ENCODE results near the gene E2F8.

E2F8 gene

DNA sequence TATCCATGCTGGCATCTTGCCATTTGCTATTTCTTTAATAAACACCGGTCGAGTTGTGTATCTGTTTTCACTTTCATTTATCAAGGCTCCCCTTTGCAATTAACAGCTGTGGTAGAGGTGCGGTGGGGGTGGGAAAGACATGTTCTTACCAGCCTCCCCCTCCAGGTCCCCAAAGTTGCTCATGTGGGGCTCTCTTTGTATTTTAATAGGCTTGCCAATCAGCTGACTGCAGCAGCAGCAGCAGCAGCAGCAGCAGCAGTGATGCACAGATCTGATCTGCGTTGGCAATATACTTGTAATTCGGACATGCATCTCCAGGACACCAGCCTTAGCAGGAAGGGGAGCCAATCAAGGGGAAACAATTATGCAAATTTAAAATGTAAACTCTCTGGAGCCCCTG, 40.3 kb upstream of the E2F8 start:
- Histone ChIP-seq H2AFZ (ENCODE audit: low read depth, low read length) (no peak overlapping the region), H3K79me2 (ENCODE audit: insufficient read depth, low read length) (no peaks in the 10 kb centered on the region), H3K4me2 (ENCODE audit: insufficient read depth, low read length) (no peak overlapping the region), H3K9me3 (ENCODE audit: insufficient read depth, low read length, severe bottlenecking) (no peaks in the 10 kb centered on the region), H4K20me1 (ENCODE audit: insufficient read depth, low read length) (no peaks in the 10 kb centered on the region), H3K27me3 (ENCODE audit: insufficient read depth, low read length, poor library complexity) (no peaks in the 10 kb centered on the region), H3K9ac (ENCODE audit: low read depth, low read length) (no peak overlapping the region), H3K4me1 (ENCODE audit: insufficient read depth, low read length) (peaks cover 3% of the 10 kb centered on the region; the same call in 1 of the 2 replicates), H3K27ac (ENCODE audit: low read length) (no peak overlapping the region), H3K36me3 (ENCODE audit: insufficient read depth, low read length) (no peaks in the 10 kb centered on the region), H3K4me3 (ENCODE audit: low read depth in 1 of 2, low read length in 2 of 2) (no peak overlapping the region)
- DNase-seq (no peak), ATAC-seq (ENCODE audit: insufficient read depth, low read depth) (no peak)
- TF ChIP-seq EZH2 (IDR thresholded peaks at IDR 0.05; ENCODE audit: borderline replicate concordance, low read depth, low read length, severe bottlenecking) = no peak
- TF ChIP-seq, protein P1, sequence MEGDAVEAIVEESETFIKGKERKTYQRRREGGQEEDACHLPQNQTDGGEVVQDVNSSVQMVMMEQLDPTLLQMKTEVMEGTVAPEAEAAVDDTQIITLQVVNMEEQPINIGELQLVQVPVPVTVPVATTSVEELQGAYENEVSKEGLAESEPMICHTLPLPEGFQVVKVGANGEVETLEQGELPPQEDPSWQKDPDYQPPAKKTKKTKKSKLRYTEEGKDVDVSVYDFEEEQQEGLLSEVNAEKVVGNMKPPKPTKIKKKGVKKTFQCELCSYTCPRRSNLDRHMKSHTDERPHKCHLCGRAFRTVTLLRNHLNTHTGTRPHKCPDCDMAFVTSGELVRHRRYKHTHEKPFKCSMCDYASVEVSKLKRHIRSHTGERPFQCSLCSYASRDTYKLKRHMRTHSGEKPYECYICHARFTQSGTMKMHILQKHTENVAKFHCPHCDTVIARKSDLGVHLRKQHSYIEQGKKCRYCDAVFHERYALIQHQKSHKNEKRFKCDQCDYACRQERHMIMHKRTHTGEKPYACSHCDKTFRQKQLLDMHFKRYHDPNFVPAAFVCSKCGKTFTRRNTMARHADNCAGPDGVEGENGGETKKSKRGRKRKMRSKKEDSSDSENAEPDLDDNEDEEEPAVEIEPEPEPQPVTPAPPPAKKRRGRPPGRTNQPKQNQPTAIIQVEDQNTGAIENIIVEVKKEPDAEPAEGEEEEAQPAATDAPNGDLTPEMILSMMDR (IDR thresholded peaks at IDR 0.05; ENCODE audit: borderline replicate concordance, extremely low read depth, low read length, poor library complexity, severe bottlenecking) = no peak

DNA sequence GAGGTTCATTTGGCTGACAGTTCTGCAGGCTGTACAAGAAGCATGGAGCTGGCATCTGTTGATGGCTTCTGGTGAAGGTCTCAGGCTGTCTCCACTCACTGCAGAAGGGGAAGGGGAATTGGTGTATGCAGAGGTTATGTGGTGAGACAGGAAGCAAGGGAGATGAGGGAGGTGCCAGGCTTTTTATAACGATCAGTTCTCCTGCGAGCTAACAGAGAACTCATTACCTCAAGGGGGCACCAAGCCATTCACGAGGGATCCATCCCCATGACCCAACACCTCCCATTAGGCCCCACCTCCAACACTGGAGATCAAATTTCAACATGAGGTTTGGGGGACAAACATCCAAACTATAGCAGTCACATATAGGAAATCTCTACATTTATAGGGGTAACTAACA, 38.7 kb upstream of the E2F8 start:
- no peak overlapping the region for H3K27ac ChIP-seq (ENCODE audit: low read length)
- no peaks in the 10 kb centered on the region for H3K9me3 ChIP-seq (ENCODE audit: insufficient read depth, low read length, severe bottlenecking)
- H3K36me3 ChIP-seq (ENCODE audit: insufficient read depth, low read length) = no peaks in the 10 kb centered on the region
- H3K4me1 ChIP-seq (ENCODE audit: insufficient read depth, low read length) = peaks cover 3% of the 10 kb centered on the region; the same call in 1 of the 2 replicates
- H4K20me1 ChIP-seq (ENCODE audit: insufficient read depth, low read length) = no peaks in the 10 kb centered on the region
- DNase-seq = no peak
- H3K9ac ChIP-seq (ENCODE audit: low read depth, low read length) = no peak overlapping the region
- H3K79me2 ChIP-seq (ENCODE audit: insufficient read depth, low read length) = no peaks in the 10 kb centered on the region
- TF ChIP-seq, protein P1 (IDR thresholded peaks at IDR 0.05; ENCODE audit: borderline replicate concordance, extremely low read depth, low read length, poor library complexity, severe bottlenecking) = no peak
- no peak for TF ChIP-seq EZH2 (IDR thresholded peaks at IDR 0.05; ENCODE audit: borderline replicate concordance, low read depth, low read length, severe bottlenecking)
- no peak overlapping the region for H3K4me2 ChIP-seq (ENCODE audit: insufficient read depth, low read length)
- no peaks in the 10 kb centered on the region for H3K27me3 ChIP-seq (ENCODE audit: insufficient read depth, low read length, poor library complexity)
- ATAC-seq (ENCODE audit: insufficient read depth, low read depth) = peak; percentile 57; the same call in 2 of the 3 replicates
- no peak overlapping the region for H3K4me3 ChIP-seq (ENCODE audit: low read depth in 1 of 2, low read length in 2 of 2)
- H2AFZ ChIP-seq (ENCODE audit: low read depth, low read length) = no peak overlapping the region

DNA sequence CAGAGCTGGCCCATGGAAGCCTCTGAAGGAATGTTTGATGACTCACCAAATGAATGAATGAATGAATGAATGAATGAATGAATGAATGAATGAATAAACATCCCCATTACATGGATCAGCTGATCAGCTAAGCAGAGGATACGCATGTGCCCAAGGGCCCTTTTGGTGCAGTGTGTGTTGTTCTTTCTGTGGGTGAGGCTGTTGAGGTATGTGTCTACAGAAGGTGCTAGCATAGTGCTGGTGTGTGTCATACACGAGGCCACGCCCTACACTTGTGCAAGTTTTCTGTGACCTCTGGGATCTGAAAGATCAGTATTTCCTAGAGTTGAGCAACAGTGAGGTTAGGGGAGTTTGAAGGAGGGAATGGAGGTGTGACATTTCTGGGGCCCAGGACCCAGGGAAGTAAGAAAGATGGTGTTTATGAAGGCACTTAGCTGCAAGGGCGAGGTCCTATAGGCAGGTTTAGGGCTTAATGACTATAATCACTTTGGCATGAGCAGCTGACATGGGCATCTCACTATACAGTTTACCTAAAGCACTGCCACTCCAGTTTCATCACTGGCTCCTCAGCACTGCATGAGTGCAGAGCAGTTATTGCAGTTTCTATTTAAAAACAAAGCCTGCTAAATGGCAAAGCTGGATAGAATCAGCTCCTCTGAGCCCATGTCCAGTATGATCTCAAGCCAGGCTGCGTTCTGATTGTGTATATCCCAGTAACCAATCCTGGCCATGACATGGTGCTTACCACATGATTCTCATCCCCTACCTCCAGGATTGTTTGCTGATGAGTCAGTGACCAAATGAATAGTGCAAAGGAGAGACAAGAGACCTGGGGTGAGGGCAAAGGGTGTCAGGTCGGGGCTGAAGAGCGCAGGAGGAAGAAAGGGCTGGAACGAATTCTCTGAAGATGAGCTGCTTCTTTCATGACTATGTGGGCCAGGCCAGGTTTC, 36.4 kb upstream of the E2F8 start:
- no peaks in the 10 kb centered on the region for H3K79me2 ChIP-seq (ENCODE audit: insufficient read depth, low read length)
- H4K20me1 ChIP-seq (ENCODE audit: insufficient read depth, low read length) = no peaks in the 10 kb centered on the region
- no peaks in the 10 kb centered on the region for H3K27me3 ChIP-seq (ENCODE audit: insufficient read depth, low read length, poor library complexity)
- no peak for ATAC-seq (ENCODE audit: insufficient read depth, low read depth)
- H3K4me3 ChIP-seq (ENCODE audit: low read depth in 1 of 2, low read length in 2 of 2) = no peak overlapping the region
- no peaks in the 10 kb centered on the region for H3K4me1 ChIP-seq (ENCODE audit: insufficient read depth, low read length)
- no peak overlapping the region for H3K9ac ChIP-seq (ENCODE audit: low read depth, low read length)
- DNase-seq = no peak
- no peak overlapping the region for H3K4me2 ChIP-seq (ENCODE audit: insufficient read depth, low read length)
- H2AFZ ChIP-seq (ENCODE audit: low read depth, low read length) = no peak overlapping the region
- H3K36me3 ChIP-seq (ENCODE audit: insufficient read depth, low read length) = no peaks in the 10 kb centered on the region
- H3K9me3 ChIP-seq (ENCODE audit: insufficient read depth, low read length, severe bottlenecking) = no peaks in the 10 kb centered on the region
- no peak overlapping the region for H3K27ac ChIP-seq (ENCODE audit: low read length)
- no peak for TF ChIP-seq EZH2 (IDR thresholded peaks at IDR 0.05; ENCODE audit: borderline replicate concordance, low read depth, low read length, severe bottlenecking)
- TF ChIP-seq, protein P1 (IDR thresholded peaks at IDR 0.05; ENCODE audit: borderline replicate concordance, extremely low read depth, low read length, poor library complexity, severe bottlenecking) = no peak
